RWPE1 (cell line): ENCODE results near the gene SNX18.

Experiments
- CTCF ChIA-PET: fragments of 350-600 bp; sonication (Branson Sonifier 250); formaldehyde crosslinking; extraction: SDS; loops from one replicate; lab custom pipeline; 2021; lab: Yijun Ruan, JAX
- POLR2A ChIA-PET: fragments of 400-600 bp; formaldehyde crosslinking; extraction: SDS; loops from one replicate; lab custom pipeline; 2020; ENCODE audit warnings: antibody characterized with exemption; ENCODE audit not compliant: low non-redundant PET; lab: Yijun Ruan, JAX
- DNase-seq: peaks from one replicate; pipeline ENCODE4 v3.0.0; 2012; ENCODE audit warnings: low spot score
- H3K27ac ChIP-seq: fragments of 450-650 bp; 2 replicates; pipeline ENCODE4 v1.5.1; 2017
- CTCF ChIP-seq: fragments of 450-650 bp; conservative IDR thresholded peaks from 2 replicates; pipeline ENCODE4 v1.5.1; 2017; ENCODE audit warnings: low read depth, mild to moderate bottlenecking

The SNX18 gene

GRCh38 chr5:54580997-54581811, 63.6 kb downstream of the SNX18 start:
- no peak for DNase-seq
- CTCF ChIA-PET = no interaction called here
- POLR2A ChIA-PET = no interaction called here
- no peak overlapping the region for H3K27ac ChIP-seq
- no peak for TF ChIP-seq CTCF

DNA sequence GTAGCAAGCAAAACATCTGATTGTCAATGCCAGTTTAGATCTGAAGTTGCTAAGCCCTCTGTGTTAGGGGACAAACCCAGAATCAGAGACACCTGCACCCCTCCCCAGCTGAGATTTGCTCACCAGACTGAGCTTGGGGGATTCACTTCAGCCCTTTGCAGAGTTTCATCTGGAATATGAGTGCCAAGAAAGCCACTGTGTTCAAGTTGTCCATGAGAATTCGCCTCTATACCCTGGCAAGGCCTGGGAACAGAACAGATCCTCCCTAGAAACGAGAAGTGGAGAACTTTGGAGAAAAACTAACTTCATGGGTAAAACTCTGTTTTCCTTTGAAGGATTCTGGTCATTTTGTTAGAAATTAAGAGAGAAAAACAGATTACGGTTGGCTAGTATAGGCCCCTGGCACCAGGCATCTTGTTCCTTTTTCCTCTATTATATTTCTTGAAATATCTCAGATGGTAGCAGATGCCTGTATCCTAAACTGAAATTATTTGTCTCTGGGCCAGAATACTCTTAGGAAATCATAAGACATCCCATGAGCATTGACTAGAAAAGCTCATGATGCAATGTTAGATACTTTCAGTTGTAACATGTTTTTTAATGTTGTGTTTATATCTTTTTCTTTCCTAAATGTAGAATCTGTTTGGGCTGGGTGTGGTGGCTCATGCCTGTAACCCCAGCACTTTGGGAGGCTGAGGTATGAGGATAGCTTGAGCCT, 64.4 kb downstream of the SNX18 start:
- POLR2A ChIA-PET = no interaction called here
- TF ChIP-seq CTCF = no peak
- CTCF ChIA-PET = interaction anchor here (0.6 kb wide), 1 partner anchor 40 kb away, joined by 5 read pairs; no protein-coding TSS in a partner anchor
- no peak for DNase-seq
- H3K27ac ChIP-seq = no peak overlapping the region

DNA sequence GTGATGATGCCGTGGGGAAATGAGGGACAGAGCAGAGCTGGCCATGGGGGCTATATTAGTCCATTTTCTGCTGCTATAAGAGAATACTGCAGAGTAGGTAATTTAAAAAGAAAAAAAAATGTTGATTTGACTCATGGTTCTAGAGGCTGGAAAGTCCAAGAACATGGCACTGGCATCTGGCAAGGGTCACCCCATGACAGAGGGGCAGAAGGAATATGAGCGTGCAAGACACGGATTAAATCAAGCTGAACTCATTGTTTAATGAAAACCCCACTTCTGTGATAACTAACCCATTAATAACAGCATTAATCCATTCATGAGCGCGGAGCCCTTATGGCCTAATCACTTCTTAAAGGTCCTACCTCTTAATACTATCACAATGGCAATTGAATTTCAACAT, 68.8 kb downstream of the SNX18 start:
- no peak for TF ChIP-seq CTCF
- no peak for DNase-seq
- CTCF ChIA-PET = interaction anchor here (0.6 kb wide), 1 partner anchor 241 kb away, joined by 5 read pairs; no protein-coding TSS in a partner anchor

GRCh38 chr5:54589786-54590185, 72.2 kb downstream of the SNX18 start:
- H3K27ac ChIP-seq = no peak overlapping the region
- ChIA-PET CTCF (no interaction called here), POLR2A (no interaction called here)
- no peak for DNase-seq
- TF ChIP-seq CTCF = no peak

More for the DNA sequence above, 68.8 kb downstream of the SNX18 start:
- POLR2A ChIA-PET = no interaction called here
- no peak overlapping the region for H3K27ac ChIP-seq

- no peak for DNase-seq
- ChIA-PET POLR2A (no interaction called here), CTCF (no interaction called here)
- TF ChIP-seq CTCF = no peak
- no peak overlapping the region for H3K27ac ChIP-seq
Observed at GRCh38 chr5:54590824-54591223, 73.3 kb downstream of the SNX18 start.

DNA sequence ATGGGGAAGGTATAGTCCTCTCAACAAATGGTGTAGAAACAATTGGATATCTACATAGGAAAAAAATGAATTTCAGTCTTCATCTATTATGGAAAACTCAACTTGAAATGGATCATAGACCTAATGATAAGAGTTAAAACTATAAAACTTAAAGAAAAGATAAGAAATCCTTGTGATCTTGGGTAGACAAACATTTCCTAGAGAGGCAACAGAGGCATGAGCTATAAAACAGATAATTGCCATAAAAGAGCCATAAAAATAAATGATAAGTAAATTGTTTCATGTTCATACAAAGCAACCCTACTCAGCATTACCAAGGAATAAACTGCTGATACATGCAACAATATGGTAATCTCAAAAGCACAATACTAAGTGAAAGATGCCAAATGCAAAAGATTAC, 76.2 kb downstream of the SNX18 start:
- CTCF ChIA-PET = no interaction called here
- H3K27ac ChIP-seq = no peak overlapping the region
- TF ChIP-seq CTCF = no peak
- POLR2A ChIA-PET = no interaction called here
- no peak for DNase-seq
